H9 (cell line): ENCODE data around the gene FST. TPM values are rescaled to one million over a fixed set of nuclear protein-coding genes. Genes with fewer than 3 reads are reported as not detected.
A peak's percentile ranks its signal among the peaks of the same experiment; 100 is the strongest.

Experiments used
- DNase-seq: peaks from one replicate; pipeline ENCODE4 v3.0.0-alpha.2; 2017
- H2AFZ ChIP-seq: one replicate; pipeline ENCODE4 v1.6.1; 2013; ENCODE audit warnings: mild to moderate bottlenecking, low read length, control low read depth, moderate library complexity
- H2AK5ac ChIP-seq: 2 replicates; pipeline ENCODE4 v1.6.1; 2013; ENCODE audit warnings: low read length, control low read depth, mixed read lengths; ENCODE audit not compliant: insufficient read length
- H2BK120ac ChIP-seq: one replicate; pipeline ENCODE4 v1.6.1; 2013; ENCODE audit warnings: low read depth, mild to moderate bottlenecking, low read length, control low read depth, inconsistent platforms; ENCODE audit not compliant: poor library complexity, severe bottlenecking
- H2BK12ac ChIP-seq: 2 replicates; pipeline ENCODE4 v1.6.1; 2013; ENCODE audit warnings: low read length, control low read depth, mixed read lengths, low read depth; ENCODE audit not compliant: insufficient read length
- H2BK15ac ChIP-seq: 2 replicates; pipeline ENCODE4 v1.6.1; 2013; ENCODE audit warnings: low read depth, low read length, control low read depth
- H2BK20ac ChIP-seq: one replicate; pipeline ENCODE4 v1.6.1; 2013; ENCODE audit warnings: low read depth, mild to moderate bottlenecking, low read length, control low read depth, inconsistent platforms; ENCODE audit not compliant: poor library complexity, severe bottlenecking
- H2BK5ac ChIP-seq: 2 replicates; pipeline ENCODE4 v1.6.1; 2013; ENCODE audit warnings: low read length, control low read depth, mixed read lengths; ENCODE audit not compliant: insufficient read length
- H3K14ac ChIP-seq: 2 replicates; pipeline ENCODE4 v1.6.1; 2013; ENCODE audit warnings: low read length, control low read depth; ENCODE audit not compliant: insufficient read depth
- H3K18ac ChIP-seq: 2 replicates; pipeline ENCODE4 v1.6.1; 2013; ENCODE audit warnings: low read depth, mild to moderate bottlenecking, mixed read lengths, low read length, control low read depth; ENCODE audit not compliant: insufficient read length
- H3K23ac ChIP-seq: 2 replicates; pipeline ENCODE4 v1.6.1; 2013; ENCODE audit warnings: low read length, control low read depth, mixed read lengths, low read depth; ENCODE audit not compliant: insufficient read length
- H3K23me2 ChIP-seq: 2 replicates; pipeline ENCODE4 v1.6.1; 2013; ENCODE audit warnings: low read depth, mild to moderate bottlenecking, mixed read lengths, low read length, control low read depth; ENCODE audit not compliant: insufficient read length, poor library complexity, severe bottlenecking
- H3K27ac ChIP-seq: 2 replicates; pipeline ENCODE4 v1.5.1; 2013; ENCODE audit warnings: low read length, control low read depth, mixed read lengths, low read depth; ENCODE audit not compliant: insufficient read length
- H3K27me3 ChIP-seq: 2 replicates; pipeline ENCODE4 v1.6.1; 2013; ENCODE audit warnings: low read length, control low read depth, inconsistent platforms; ENCODE audit not compliant: insufficient read depth
- H3K4ac ChIP-seq: 2 replicates; pipeline ENCODE4 v1.6.1; 2013; ENCODE audit warnings: low read depth, mild to moderate bottlenecking, control low read depth, inconsistent platforms, low read length, moderate library complexity
- H3K4me1 ChIP-seq: 2 replicates; pipeline ENCODE4 v1.6.1; 2013; ENCODE audit warnings: low read length, control low read depth, inconsistent platforms; ENCODE audit not compliant: insufficient read depth
- H3K4me2 ChIP-seq: 2 replicates; pipeline ENCODE4 v1.6.1; 2013; ENCODE audit warnings: low read length, control low read depth, mixed read lengths; ENCODE audit not compliant: insufficient read length, insufficient read depth
- H3K56ac ChIP-seq: 2 replicates; pipeline ENCODE4 v1.6.1; 2013; ENCODE audit warnings: low read depth, mild to moderate bottlenecking, mixed read lengths, low read length, control low read depth; ENCODE audit not compliant: insufficient read length
- H3K79me1 ChIP-seq: 2 replicates; pipeline ENCODE4 v1.6.1; 2013; ENCODE audit warnings: low read depth, mild to moderate bottlenecking, moderate library complexity, low read length, control low read depth, inconsistent platforms; ENCODE audit not compliant: insufficient read depth, poor library complexity, severe bottlenecking
- H3K79me2 ChIP-seq: 2 replicates; pipeline ENCODE4 v1.6.1; 2013; ENCODE audit warnings: low read length, control low read depth, inconsistent platforms; ENCODE audit not compliant: insufficient read depth
- H3K9ac ChIP-seq: 2 replicates; pipeline ENCODE4 v1.6.1; 2013; ENCODE audit warnings: low read length, control low read depth, mixed read lengths; ENCODE audit not compliant: insufficient read length; ENCODE audit errors: extremely low read depth
- H3K9me3 ChIP-seq: one replicate; pipeline ENCODE4 v1.6.1; 2013; ENCODE audit warnings: low read depth, low read length, inconsistent platforms; ENCODE audit not compliant: control insufficient read depth
- H3T11ph ChIP-seq: one replicate; pipeline ENCODE4 v1.6.1; 2013; ENCODE audit warnings: mild to moderate bottlenecking, low read length, control low read depth, inconsistent platforms
- H4K20me1 ChIP-seq: one replicate; pipeline ENCODE4 v1.6.1; 2013; ENCODE audit not compliant: control insufficient read depth, insufficient read length, insufficient read depth
- H4K5ac ChIP-seq: 2 replicates; pipeline ENCODE4 v1.6.1; 2013; ENCODE audit warnings: low read depth, mild to moderate bottlenecking, mixed read lengths, low read length, control low read depth; ENCODE audit not compliant: insufficient read length
- H4K8ac ChIP-seq: replicated peaks from 2 replicates; pipeline ENCODE4 v1.6.1; 2013; ENCODE audit warnings: low read length, control low read depth, mixed read lengths, low read depth; ENCODE audit not compliant: insufficient read length
- H4K91ac ChIP-seq: 2 replicates; pipeline ENCODE4 v1.6.1; 2013; ENCODE audit warnings: low read depth, mild to moderate bottlenecking, moderate library complexity, mixed read lengths, low read length, control low read depth; ENCODE audit not compliant: insufficient read length
- H3K27ac Mint-ChIP-seq, 3 experiments: 2 replicates in 2 of 3; 3 replicates in 1 of 3; pipeline ENCODE4 v1.8.0; 2020 to 2021; ENCODE audit warnings: mixed read lengths in 3 of 3, mild to moderate bottlenecking in 1 of 3, moderate library complexity in 1 of 3
- H3K27me3 Mint-ChIP-seq: 2 replicates; pipeline ENCODE4 v1.8.0; 2021; ENCODE audit warnings: low read depth, mild to moderate bottlenecking, moderate library complexity, mixed read lengths
- H3K36me3 Mint-ChIP-seq, 3 experiments: 2 replicates in 2 of 3; 3 replicates in 1 of 3; pipeline ENCODE4 v1.8.0; 2020 to 2021; ENCODE audit warnings: low read depth in 3 of 3, mixed read lengths in 3 of 3; ENCODE audit not compliant: insufficient read depth in 1 of 3
- H3K4me1 Mint-ChIP-seq, 2 experiments: 2 replicates each; pipeline ENCODE4 v1.8.0; 2020; ENCODE audit warnings: mixed read lengths in 2 of 2
- H3K4me3 Mint-ChIP-seq, 2 experiments: 2 replicates in 1 of 2; 3 replicates in 1 of 2; pipeline ENCODE4 v1.8.0; 2020 to 2021; ENCODE audit warnings: mild to moderate bottlenecking in 2 of 2, mixed read lengths in 2 of 2, moderate library complexity in 1 of 2
- H3K9me3 Mint-ChIP-seq, 2 experiments: 2 replicates in 1 of 2; 3 replicates in 1 of 2; pipeline ENCODE4 v1.8.0; 2020; ENCODE audit warnings: mild to moderate bottlenecking in 2 of 2, mixed read lengths in 2 of 2, moderate library complexity in 1 of 2
- WGBS: extraction: QIAGEN DNeasy Blood & Tissue Kit; methylation state at CpG from one replicate; pipeline ENCODE4 v1.1.7; 2013; ENCODE audit warnings: missing lambda C conversion rate, low lambda C conversion rate, mixed read lengths; ENCODE audit not compliant: insufficient read length; ENCODE audit errors: extremely low coverage; 5-methylcytosine and 5-hydroxymethylcytosine counted together
- total RNA-seq: library from RNA; stranded (reverse); gene quantifications from 2 replicates; pipeline ENCODE4 v1.2.1, GENCODE V29; 2021
- TF ChIP-seq, protein P1 (sequence below): fragments of 200-600 bp; sonication (generic); conservative IDR thresholded peaks from 3 replicates; pipeline ENCODE4 v1.8.0; 2021; ENCODE audit warnings: antibody characterized with exemption, mild to moderate bottlenecking

The FST gene
- total RNA-seq, 1 experiment from 2014 or later, result 111 TPM

DNA sequence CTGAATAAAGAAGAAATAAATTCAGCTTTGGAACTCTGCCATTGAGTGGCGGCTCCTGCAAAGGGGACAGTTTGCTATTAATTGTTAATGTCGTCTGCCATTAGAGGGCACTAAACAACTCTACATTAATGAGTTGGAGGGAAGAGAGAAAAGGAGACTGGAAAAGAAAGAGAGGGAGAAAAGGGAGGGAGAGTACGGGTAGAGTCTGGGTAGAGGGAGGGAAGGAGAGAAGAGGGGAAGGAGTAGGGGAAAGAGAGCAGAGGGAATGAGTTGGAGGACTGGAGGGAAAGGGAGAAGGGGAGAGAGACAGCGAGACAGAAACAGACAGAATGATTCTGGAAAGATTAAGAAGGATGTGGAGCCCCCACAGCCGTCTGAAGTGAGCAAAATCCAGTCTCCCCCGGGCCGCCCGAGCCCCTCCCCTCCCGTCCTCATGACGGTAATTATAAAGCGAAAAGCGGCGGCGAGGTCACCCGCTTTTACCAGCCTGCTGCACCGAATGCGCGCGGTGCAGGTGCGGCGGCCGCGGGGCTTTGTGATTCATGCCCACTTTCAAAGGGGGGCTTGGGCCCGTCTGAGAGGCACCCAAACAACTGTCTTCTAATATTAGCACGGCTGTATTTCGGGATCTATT, 1.9 kb upstream of the FST start:
- no peak overlapping the region for H3K23ac ChIP-seq
- no peak overlapping the region for H2BK20ac ChIP-seq
- Mint-ChIP-seq H3K9me3 (0 out of 5 replicates have a peak, but pooled peaks cover 0 to 3% of the 10 kb centered on the region in 2 experiments), H3K4me1 (peaks cover 15 to 24% of the 10 kb centered on the region in 2 experiments), H3K27ac (peak overlapping the region; percentile 75 to 98 (median 91)), H3K36me3 (peaks cover 5 to 18% (median 6%) of the 10 kb centered on the region in 3 experiments; a peak in 6 of 7 replicates), H3K4me3 (peak overlapping the region; percentile 87 to 99), H3K27me3 (peaks cover 5% of the 10 kb centered on the region; the same call in 1 of the 2 replicates)
- H4K8ac ChIP-seq, result no peak overlapping the region
- H3K79me2 ChIP-seq, result no peaks in the 10 kb centered on the region
- H4K20me1 ChIP-seq, result no peaks in the 10 kb centered on the region
- peak overlapping the region; percentile 98 for H3K4me2 ChIP-seq
- no peak overlapping the region for H2AK5ac ChIP-seq
- H3K27me3 ChIP-seq, result no peaks in the 10 kb centered on the region
- H3K56ac ChIP-seq, result no peak overlapping the region
- DNase-seq, result peak; percentile 76
- H3K27ac ChIP-seq, result no peak overlapping the region
- H3T11ph ChIP-seq, result no peak overlapping the region
- no peak overlapping the region for H4K91ac ChIP-seq
- H2BK120ac ChIP-seq, result no peak overlapping the region
- peaks cover 31% of the 10 kb centered on the region for H3K23me2 ChIP-seq
- H3K4me1 ChIP-seq, result peaks cover 5% of the 10 kb centered on the region; the same call in 1 of the 2 replicates
- H3K79me1 ChIP-seq, result no peaks in the 10 kb centered on the region
- peak overlapping the region; percentile 7; the same call in 1 of the 2 replicates for H3K14ac ChIP-seq
- no peak overlapping the region for H4K5ac ChIP-seq
- no peak overlapping the region for H2BK12ac ChIP-seq
- WGBS, result no CpG with 5 or more reads among the region's 26 CpGs
- no peak overlapping the region for H2AFZ ChIP-seq
- H3K9me3 ChIP-seq, result no peaks in the 10 kb centered on the region
- no peak overlapping the region for H3K18ac ChIP-seq
- H2BK15ac ChIP-seq, result no peak overlapping the region
- H2BK5ac ChIP-seq, result no peak overlapping the region
- H3K9ac ChIP-seq, result no peak overlapping the region
- no peak overlapping the region for H3K4ac ChIP-seq
- TF ChIP-seq, protein P1, sequence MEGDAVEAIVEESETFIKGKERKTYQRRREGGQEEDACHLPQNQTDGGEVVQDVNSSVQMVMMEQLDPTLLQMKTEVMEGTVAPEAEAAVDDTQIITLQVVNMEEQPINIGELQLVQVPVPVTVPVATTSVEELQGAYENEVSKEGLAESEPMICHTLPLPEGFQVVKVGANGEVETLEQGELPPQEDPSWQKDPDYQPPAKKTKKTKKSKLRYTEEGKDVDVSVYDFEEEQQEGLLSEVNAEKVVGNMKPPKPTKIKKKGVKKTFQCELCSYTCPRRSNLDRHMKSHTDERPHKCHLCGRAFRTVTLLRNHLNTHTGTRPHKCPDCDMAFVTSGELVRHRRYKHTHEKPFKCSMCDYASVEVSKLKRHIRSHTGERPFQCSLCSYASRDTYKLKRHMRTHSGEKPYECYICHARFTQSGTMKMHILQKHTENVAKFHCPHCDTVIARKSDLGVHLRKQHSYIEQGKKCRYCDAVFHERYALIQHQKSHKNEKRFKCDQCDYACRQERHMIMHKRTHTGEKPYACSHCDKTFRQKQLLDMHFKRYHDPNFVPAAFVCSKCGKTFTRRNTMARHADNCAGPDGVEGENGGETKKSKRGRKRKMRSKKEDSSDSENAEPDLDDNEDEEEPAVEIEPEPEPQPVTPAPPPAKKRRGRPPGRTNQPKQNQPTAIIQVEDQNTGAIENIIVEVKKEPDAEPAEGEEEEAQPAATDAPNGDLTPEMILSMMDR, result peak; percentile 74
